SKM-1 treated with dmso at 0.1 percent for 144 hours (cell line): ENCODE results near the gene DNAJB8.

ENCODE experiments used
- DNase-seq: peaks from one replicate; lab custom pipeline; 2025; ENCODE audit not compliant: unreplicated experiment; lab: John Stamatoyannopoulos, UW

The DNAJB8 gene

DNA sequence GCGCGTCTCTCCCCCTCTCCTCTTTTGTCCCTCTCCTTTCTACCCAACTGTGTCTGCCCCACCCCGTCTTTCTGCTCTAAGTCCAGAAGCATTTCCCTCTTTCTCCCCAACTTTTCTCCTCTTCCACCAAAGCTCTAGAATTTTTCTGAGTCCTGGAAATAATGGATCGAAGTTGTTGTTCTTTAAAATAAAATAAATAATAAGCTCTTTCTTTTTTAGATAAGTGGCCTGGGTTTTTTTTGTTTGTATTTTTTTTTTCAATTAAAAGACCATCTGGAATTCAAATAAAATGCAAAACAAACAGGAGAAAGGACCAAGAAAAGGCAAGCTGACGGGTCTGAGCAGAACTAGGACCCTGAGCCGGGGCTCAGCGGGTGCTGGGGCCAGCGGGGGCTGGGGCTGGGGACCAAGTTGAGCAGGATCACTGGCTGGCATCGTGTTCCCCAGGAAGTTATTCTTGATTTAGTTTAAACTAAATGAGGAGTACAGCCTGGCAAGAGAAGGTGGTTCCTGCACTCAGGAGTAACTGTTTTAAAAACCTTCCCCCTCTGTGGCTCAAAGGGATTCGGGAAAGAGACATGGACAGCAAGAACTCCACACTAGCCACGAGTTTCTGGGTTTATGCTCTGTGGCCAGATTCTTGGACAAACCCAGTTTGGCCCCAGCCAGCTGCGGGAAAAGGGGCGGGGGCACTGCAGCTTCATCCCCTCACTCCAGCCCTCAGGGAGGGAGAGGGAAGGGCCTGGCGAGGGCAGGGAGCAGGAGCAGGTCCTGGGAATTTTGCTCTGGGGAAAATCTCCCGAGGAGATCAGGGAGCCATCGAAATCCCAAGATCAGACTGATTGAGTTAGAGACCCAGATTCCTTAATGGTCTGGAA, 18.0 kb upstream of the DNAJB8 start:
- no peak for DNase-seq

DNA sequence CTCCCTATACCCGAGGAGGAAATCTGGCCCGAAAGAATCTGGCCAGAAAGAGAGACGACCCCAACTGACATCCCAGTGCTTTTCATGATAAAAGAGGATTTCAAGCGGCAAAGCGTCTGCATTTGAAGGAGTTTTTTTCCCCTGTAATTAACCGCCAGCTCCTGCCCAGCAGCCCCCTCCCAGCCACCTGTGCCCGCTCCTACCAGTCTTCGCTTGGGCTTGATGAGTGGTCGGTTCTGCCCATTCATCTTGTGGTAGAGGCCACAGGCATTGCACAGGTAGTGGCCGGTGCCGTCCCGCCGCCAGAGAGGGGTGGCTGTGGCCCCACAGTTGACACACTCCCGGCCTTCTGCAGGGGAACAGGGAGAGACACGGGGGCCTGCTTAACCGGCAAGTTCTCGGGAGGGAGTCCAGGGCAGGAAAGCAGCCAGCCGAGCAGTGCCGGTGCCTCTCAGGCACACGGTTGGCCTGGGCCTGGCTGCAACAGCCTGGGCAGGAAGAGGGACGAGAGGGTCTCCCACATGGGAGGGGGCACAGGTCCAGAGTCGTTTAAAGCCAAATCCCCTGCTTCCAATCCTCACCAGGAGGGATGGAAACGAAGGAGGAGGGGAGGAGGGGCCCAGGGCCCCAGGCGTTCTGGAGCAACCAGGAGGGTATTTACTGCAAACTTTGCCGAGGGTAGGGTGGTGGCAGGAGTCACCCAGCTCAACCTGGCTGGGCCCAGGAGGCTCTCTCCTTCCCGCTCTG, 17.1 kb upstream of the DNAJB8 start:
- DNase-seq, result no peak

DNA sequence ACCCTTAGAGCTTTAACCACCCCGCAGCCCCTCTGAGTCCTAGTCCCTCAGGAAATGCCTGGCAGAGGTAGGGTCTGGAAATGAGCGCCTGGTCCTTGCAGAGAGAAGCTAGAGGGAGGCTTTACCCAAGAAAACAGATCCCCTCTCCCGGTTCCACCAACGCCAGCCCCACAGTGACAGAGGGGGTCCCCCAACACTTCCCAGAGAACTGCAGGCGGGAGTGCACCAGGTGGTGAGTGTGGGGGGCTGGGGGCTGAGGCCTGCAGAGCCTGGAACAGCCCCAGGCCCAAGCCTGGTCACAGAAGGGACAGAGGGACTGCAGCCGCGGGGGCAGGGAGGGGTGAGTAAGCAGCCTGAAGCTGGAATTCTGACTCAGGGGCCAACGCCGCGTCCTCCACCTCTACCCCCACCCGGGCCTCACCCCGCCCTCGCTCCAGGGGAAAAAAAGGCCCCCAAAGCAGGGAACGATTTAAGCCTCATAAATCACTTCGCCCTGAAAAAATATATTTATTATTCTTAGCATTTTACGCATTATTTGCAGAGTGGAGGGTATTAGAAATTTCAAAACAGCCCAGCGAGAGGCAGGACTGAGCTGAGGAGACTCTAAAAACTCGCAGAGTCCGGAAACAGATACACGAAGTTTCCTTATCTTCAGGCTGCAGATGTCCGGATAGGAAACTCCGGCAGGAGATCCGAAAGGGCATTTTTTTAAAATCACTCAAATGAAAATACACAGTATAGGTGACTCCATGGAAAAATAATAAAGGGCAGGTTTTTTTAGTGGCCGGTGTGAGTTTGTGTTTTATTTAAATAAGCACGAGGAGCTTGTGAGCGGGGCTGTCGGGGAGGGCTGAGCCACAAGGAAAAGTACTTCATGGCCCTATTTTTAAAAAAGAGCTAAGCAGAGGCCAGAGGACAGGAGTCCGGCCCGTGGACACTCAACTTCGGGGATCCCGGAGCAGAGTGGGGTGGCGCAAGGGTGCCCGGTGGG, 16.3 kb upstream of the DNAJB8 start:
- no peak for DNase-seq

DNA sequence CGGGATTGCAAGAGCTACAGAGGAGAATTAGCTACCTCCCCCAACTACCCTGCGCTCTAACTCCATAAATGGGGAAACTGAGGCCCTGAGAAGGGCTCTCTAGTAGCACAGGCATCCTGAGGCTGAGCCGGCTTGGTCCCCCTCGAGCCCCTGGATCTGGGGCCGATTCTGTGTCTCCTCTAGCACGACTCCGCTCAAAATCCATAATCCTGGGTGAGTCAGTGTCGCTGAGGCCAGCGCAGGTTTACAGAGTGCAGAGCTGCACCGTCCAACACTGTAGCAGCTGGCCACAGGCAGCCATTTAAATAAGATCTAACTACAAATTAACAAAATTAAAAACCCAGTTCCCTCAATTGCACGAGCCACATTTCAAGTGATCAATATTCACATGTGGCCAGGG, 15.5 kb upstream of the DNAJB8 start:
- DNase-seq, result no peak

DNA sequence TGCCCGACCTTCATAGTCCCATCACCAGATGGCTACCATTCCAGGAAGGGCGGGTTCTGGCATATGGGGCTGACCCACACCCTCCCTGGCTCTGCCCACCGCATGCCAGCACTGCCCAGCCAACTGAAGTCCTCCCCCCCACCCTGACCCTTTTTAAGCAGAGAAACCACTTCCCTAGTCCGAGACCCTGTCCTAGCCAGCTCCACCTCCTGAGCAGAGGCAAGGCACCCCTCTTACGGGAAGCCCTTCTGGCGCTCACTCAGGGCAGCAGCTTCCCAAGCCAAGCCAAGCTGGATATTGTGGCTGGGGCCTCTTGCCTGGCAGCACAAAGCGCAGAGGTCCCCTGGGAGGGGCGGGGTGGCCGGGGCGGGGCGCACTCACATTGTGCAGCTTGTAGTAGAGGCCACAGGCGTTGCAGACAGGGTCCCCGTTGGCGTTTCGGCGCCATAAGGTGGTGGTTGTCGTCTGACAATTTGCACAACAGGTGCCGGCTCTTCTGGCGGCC, 14.8 kb upstream of the DNAJB8 start:
- DNase-seq, result no peak

DNA sequence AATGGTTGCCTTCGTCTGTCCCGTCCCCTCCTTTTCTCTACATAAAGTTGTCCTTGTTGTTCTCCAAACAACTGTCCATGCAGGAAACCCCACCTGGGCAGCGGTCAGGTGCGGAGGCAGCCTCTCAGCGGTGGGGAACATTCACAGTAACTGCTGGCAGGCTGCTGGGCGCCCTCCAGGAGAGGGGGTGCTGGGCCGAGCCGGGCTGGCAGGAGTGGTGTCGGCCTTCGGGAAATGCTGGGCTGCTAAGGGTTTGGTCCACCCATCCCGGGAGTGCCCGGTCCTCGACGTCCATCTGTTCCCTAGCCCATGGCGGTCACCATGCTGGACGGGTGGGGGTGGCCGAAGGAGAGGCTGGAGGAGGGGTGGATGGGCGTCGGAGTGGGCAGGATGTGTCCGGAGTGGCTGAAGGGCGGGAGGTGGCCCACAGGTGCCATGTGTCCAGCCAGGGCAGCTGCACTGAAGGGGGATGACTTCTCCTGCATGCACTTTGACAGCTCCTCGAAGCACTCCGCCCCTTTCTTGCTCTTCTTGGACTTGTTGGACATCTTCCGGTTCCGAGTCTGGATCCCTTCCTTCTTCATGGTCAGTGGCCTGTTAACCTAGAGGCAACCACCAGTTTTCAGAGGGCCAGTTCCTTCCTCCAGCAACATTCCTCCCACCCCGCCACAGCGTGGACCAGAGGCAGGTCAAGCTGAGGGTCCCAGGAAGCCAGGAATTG, 14.2 kb upstream of the DNAJB8 start:
- no peak for DNase-seq

DNA sequence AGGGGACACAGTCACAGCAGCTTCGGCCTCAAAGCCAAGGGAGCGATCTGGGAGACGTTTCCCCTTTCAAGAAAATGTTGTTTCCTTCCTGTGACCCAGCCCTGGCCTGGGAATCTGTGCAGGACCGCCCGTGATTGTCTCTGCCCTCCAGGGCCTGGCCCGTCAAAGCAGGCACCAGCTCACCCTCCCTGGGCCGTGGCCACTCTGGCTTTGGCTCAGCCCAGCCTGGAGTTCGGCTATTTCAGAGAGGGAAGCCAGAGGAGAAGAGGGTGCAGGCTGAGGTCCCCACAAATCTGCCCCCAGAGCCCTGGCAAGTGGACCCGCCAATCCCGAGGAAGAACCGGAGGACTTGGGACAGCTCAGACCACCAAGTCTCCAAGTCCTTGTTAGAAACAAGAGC, 13.6 kb upstream of the DNAJB8 start:
- DNase-seq, result no peak

DNA sequence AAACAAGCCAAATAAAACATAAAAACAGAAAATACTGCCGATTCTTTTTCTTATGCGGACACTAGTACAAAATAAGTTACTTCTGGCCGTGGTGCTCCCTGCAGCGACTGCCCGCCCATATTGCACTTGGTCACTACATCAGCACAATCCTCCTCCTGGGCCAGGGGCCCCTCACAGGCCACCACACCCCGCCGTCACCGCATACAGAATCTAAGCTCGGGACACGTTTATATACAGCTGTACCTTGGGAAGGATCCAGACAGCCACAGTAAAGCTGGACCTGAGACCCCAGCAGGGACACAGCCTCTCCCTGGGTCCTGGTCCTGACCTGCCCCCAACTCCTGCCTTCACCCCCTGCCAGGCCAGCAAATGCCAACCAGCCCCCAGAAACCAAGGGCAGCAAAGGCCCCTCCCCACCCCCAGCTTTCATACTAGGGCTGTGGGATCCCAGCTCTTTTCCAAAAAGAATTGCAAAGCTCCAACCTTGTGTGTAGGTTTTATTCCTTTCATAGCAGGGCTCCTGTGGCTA, 12.9 kb upstream of the DNAJB8 start:
- no peak for DNase-seq

DNA sequence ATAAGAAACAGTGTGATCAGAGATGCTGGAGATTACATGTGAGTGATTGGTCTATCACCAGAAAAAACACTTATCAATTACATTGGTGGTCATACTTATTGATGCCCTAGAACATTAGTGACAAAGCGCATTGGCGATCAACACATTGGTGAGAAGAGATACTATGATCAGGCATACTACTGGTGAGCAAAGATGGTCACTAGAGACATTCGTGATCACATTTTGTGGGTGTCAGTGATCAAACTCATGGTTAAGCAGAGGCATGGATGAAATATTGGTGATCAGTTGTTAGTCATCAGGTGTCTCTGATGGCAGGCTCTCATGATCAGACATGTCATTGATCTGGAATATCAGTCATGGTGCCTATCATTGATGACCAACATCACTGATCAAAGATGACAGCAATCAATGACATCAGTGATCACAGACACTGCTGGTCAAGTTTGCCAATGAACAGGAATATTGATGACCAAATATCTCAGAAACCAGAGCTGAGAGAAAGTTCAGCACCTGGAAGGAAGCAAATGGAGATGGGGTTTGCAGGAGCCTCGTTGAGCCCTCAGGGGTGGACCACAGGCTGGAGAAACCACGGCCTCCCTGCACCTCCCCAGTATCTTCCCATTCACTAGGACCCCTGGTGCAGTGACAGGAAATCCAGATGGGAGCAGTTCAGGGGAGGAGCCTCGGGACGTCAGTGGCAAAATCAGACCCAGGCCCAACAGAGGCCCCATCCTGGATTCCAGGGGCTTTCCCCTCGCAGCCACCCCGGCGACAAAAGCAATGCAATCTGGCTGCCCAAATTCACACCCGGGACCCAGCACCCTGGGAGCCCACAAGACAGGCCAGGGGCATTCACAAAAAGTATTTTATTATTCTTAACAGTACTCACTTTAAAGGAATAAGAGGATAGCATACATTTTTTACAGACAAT, 12.2 kb upstream of the DNAJB8 start:
- no peak for DNase-seq

DNA sequence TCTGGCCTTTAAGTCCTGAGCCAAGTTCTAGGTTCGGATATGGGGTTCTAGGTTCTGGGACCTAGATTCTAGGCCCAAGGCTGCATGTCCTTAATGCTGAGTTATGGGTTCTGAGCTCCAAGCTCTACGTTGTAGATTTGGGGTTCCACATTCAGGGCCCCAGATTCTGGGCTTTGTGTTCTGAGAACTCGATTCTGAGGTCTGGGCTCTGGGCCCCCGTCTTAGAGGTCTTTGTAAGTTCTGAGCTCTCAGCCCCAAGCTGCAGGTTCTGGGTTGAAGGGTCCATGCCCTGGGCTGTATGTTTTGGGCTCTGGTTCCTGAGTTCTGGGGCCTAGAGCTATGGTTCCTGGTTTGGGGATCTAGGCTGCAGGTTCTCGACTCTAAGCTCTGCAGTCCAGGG, 10.0 kb upstream of the DNAJB8 start:
- no peak for DNase-seq

DNA sequence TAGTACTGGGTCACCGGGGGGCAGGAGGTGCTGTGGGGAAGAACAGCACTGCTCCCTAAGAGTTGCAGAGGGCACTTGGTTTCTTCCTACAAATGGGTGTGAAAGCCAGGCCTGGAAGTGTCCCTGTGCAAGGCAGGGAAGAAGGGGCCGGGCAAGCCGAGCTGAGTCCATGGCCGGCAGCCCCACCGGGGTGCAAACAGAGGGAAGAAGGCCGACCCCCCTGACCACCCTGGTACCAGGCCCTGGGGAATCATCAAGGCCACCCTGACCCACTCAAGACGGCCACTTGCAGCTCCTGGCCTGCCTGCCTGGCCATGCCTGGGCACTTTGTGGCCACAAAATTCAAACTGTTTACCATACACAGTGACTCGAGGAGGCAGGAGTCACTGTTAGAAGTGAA, 8.7 kb upstream of the DNAJB8 start:
- DNase-seq, result no peak

DNA sequence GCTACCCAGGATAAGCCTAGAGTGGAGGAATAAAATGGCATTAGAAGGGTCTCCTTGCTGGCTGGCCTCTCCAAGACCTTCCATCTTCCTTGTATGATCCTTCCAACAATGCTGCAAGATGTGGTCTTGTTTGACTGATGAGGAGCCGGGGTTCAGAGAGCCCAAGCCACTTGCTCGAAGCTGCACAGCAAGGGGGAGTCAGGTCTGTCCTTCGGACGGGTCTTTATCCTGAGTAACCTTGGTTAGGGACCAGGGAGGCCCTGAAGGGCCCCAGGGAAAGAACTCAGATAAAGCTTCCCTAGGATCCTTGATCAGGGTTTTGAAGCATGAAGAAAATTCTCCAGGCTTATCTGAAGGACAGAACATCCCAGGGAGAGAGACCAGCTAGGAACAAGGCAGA, 7.0 kb upstream of the DNAJB8 start:
- no peak for DNase-seq

DNA sequence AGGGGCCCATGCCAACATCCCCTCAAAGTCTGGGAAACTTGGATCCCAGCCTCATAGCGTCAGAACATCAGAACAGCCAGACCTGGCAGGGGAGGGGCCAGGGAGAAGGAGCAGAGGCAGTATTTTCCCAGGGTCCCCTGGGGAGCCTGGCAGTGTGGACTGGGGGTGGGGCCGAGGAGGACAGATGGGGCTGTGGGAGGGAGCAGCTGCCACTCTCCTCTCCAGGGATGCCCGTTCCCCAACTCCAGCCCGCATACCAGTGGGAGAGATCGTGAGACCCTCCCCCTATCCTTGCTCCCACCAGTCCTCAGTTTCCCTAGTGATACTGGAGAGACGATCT, 6.5 kb upstream of the DNAJB8 start:
- no peak for DNase-seq

DNA sequence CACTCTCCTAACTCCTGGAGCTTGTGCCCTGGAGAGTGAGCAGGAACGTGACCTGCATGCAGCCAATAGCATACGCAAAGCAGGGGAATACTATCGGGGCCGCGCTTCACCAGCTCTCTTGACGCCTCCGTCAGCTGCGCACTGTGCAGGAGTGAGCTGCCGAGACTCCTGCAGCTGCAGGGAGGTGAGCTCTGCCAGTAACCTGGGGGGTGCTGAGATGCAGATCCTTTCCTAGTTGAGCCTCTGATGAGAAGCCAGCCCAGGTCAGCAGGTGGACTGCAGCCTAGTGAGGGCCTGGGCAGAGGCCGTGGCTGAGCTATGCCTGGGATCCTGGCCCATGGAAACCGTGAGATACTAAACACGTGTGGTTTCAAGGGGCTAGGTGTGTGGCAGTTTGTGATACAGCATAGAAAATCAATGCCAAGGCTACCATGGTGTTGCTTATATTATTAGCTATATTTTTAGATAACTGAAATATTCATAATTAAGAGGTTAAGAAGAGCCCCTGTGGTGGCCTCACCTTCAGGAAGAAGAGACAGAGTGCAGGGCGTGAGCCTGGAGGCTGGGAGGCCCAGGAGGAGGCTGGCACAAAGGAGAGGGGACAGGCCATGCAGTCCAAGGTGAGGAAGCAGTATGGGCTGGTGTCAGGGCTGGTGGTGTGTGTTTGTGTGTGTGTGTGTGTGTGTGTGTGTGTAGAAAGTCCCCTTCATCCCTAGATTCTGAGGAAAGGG, 5.9 kb upstream of the DNAJB8 start:
- no peak for DNase-seq

DNA sequence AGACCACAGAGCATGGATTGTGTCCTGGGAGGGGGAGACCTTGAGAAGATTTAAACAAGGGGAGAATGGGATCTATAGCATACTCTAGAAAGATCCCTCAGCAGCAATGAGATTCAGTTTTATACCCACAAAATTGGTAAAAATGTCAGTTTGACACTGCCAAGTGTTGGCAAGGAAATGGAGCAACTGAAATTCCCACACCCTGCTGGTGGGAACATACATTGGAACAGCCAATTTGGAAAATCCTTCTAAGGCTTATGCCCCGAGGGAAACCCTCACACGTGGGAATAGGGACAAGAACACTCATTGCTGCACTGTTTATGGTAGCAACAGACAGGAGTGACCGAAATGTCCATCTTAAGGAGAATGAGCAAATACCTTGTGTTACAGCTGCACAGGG, 5.0 kb upstream of the DNAJB8 start:
- DNase-seq, result no peak

DNA sequence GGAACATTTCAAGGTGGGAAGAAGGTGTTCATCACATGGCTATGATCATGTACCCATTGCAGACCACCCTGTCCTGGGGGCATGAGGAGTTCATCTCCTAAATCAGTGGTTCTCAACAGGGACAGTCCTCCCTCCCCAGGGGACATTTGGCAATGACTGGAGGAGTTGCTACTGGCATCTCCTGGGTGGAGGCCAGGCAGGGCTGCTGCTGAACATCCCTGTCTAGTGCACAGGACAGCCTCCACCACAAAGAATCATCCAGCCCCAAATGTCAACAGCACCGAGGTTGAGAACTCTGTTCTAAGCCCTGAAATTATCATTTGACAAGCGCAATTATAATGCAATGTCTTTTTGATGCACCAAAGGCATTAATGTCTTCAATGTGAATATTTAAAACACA, 4.4 kb upstream of the DNAJB8 start:
- DNase-seq, result no peak

DNA sequence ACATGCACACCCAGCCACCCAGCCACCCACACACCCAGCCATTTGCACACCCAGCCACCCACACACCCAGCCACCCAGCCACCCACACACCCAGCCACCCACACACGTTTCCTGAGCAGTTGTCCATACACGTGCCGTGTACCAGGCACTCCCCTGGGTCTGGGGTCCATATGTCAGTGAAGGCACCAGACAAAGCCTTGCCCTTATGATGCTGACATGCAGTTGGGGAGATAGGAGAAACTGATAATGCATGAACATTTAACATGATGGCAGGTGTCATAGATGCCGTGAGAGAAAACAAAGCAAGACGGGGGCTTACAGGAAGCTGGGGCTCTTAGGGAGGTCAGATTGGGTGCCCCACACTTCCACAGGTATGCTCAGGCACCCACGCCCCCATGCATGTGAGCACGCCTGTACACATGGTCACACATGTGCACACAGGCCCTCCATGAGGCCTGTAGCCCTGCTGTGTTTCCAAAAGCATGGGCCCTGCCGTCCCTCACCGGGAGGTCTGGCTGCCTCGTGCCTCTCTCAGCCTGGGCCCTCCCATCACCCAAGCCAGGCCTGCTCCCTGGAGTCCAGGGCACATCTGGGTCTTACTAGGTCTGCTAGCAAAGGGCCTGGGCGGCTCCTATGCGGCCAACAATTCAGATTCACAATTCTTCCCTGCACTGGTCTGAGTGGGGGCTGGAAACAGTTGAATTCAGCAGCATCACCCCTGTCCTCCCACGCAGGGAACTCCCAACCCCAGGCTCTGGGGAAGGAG, 3.6 kb upstream of the DNAJB8 start:
- DNase-seq, result no peak

DNA sequence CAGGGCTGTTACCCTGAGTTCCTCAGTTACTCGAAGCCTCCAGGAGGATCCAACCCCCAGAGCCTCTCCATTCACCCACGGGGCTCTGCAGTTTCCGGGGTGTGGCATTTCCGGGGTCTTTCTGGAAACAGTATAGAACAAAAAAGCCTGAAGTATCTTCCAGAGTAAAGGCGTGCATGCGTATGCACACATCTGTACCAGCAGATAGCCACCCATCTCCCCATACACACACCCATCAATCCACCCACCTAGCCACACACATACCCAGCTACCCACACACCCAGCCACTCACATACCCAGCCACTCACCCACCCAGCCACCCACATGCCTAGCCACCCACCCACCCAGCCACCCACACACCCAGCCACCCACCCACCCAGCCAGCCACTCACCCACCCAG, 2.9 kb upstream of the DNAJB8 start:
- no peak for DNase-seq
